Left lung (tissue), 10 donors: ENCODE results near the gene ORC2. TPM values are rescaled to one million over a fixed set of nuclear protein-coding genes. Genes with fewer than 3 reads are reported as not detected.

Experiments used
- ATAC-seq: fragments of 200-7000 bp; cut with Tn5 transposase; one replicate; pipeline ENCODE4 v1.9.1; 2020; ENCODE audit warnings: moderate library complexity
- DNase-seq, 4 donors: peaks; one replicate each; pipeline ENCODE4 v3.0.0-alpha.2; 2013 to 2020
- H3K27ac ChIP-seq, 2 donors: fragments of 200-600 bp; sonication (generic) in 1 of 2; one replicate each; pipeline versions ENCODE4 v1.5.0 to v1.8.0; 2020 to 2021
- H3K27me3 ChIP-seq, 2 donors: fragments of 200-600 bp; sonication (generic) in 1 of 2; one replicate each; pipeline versions ENCODE4 v1.5.0 to v1.8.0; 2020 to 2021
- H3K36me3 ChIP-seq, 2 donors: fragments of 200-600 bp; sonication (generic) in 1 of 2; one replicate each; pipeline versions ENCODE4 v1.5.0 to v1.8.0; 2020 to 2021
- H3K4me1 ChIP-seq, 2 donors: fragments of 200-600 bp; one replicate each; pipeline ENCODE4 v1.8.0; 2021
- H3K4me3 ChIP-seq, 2 donors: fragments of 200-600 bp; sonication (generic) in 1 of 2; one replicate each; pipeline versions ENCODE4 v1.5.0 to v1.8.0; 2020 to 2021; ENCODE audit warnings: mild to moderate bottlenecking in 1 of 2
- H3K9me3 ChIP-seq, 2 donors: fragments of 200-600 bp; sonication (generic) in 1 of 2; one replicate each; pipeline versions ENCODE4 v1.5.0 to v1.8.0; 2020 to 2021
- intact Hi-C, 2 donors: fragments of 100-400 bp; cut with DNase I; formaldehyde crosslinking; loops; one replicate each; pipeline versions ENCODE4 v1.11.2 to v1.14.2; 2022
- polyA plus RNA-seq, 6 donors: library from polyadenylated mRNA; unstranded; fragments of 120-200 nt; gene quantifications; one replicate each; pipeline ENCODE4 v1.2.1, GENCODE V29; 2013; ENCODE audit not compliant: insufficient read length in 6 of 6
- total RNA-seq, 2 donors: library from RNA; stranded (reverse); fragmentation: NEBNext Ultra II Directional; extraction: Animal tissue kit (Norgen Biotek cat#: 25700); gene quantifications; one replicate each; pipeline ENCODE4 v1.2.1, GENCODE V29; 2021
- TF ChIP-seq, protein P1 (sequence below), 2 donors: fragments of 200-600 bp; sonication (generic) in 1 of 2; IDR thresholded peaks; one replicate each; pipeline versions ENCODE4 v1.5.0 to v1.8.0; 2021; ENCODE audit warnings: antibody characterized with exemption in 2 of 2
- donor health status: DM: no; HTN: yes; CAD: no.
- donor health status: DM: no; HTN: no; CAD: no.

Gene ORC2
- total and polyA plus RNA-seq, 8 donors: 25.6 to 46.1 (median 39.0) TPM

DNA sequence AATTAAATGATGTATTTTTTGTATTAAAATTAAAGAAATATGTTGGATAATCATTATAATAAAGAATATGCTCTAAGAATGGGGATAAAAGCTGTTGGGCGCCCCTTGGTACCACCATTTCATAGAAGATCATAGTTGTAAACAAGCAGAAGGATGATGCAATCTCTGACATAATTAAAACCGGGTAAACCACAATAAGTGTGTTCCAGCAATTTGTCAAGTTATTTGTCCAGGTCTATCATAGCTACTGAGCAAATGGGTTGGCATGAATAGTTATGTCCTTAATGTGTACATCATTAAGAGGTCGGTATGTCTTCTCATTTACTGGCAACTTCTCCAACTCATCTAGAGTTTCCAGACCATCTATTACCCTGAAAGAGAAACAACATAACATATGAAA, 92.3 kb downstream of the ORC2 start:
- Histone ChIP-seq H3K27ac (no peak overlapping the region), H3K4me1 (peaks cover 5 to 14% of the 10 kb centered on the region in 2 donors), H3K9me3 (no peaks in the 10 kb centered on the region), H3K4me3 (no peak overlapping the region), H3K36me3 (peaks cover 0 to 23% of the 10 kb centered on the region in 2 donors), H3K27me3 (no peaks in the 10 kb centered on the region)
- ATAC-seq (no peak), DNase-seq (no peak)
- intact Hi-C loops: no loop called here
- TF ChIP-seq, protein P1, sequence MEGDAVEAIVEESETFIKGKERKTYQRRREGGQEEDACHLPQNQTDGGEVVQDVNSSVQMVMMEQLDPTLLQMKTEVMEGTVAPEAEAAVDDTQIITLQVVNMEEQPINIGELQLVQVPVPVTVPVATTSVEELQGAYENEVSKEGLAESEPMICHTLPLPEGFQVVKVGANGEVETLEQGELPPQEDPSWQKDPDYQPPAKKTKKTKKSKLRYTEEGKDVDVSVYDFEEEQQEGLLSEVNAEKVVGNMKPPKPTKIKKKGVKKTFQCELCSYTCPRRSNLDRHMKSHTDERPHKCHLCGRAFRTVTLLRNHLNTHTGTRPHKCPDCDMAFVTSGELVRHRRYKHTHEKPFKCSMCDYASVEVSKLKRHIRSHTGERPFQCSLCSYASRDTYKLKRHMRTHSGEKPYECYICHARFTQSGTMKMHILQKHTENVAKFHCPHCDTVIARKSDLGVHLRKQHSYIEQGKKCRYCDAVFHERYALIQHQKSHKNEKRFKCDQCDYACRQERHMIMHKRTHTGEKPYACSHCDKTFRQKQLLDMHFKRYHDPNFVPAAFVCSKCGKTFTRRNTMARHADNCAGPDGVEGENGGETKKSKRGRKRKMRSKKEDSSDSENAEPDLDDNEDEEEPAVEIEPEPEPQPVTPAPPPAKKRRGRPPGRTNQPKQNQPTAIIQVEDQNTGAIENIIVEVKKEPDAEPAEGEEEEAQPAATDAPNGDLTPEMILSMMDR (IDR thresholded peaks at IDR 0.05): no peak

DNA sequence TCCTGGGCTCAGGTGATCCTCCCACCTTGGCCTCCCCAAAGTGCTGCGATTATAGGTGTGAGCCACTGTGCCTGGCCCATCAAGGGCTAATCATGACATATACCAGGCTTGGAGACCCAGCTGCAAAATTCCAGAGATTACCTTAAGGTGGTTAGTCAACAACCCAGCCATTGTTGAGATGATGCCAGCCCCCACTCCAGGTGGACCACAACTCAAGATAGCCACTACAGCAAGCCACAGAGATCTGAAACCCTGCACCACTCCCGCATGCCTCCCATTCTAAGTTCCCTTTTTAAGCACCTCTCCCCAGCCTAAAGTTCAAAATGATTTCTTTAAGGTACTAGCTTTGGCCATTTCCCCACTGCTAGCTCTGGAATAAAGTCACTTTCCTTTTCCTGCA, 94.4 kb downstream of the ORC2 start:
- no peak overlapping the region for H3K27ac ChIP-seq
- intact Hi-C loops: no loop called here
- H3K27me3 ChIP-seq: no peaks in the 10 kb centered on the region
- H3K36me3 ChIP-seq: peaks cover 0 to 11% of the 10 kb centered on the region in 2 donors
- peaks cover 5 to 27% of the 10 kb centered on the region in 2 donors for H3K4me1 ChIP-seq
- no peak for ATAC-seq
- TF ChIP-seq, protein P1 (IDR thresholded peaks at IDR 0.05): no peak
- no peaks in the 10 kb centered on the region for H3K9me3 ChIP-seq
- no peak overlapping the region for H3K4me3 ChIP-seq
- DNase-seq: no peak

GRCh38 chr2:200864176-200865034, 99.1 kb downstream of the ORC2 start, which contains the start of gene CLK1:
TSS of gene CLK1 (minus strand) at chr2:200864658. CDS start at chr2:200861862, 2,796 bp downstream.
- TF ChIP-seq, protein P1 (IDR thresholded peaks at IDR 0.05): no peak
- Histone ChIP-seq H3K4me3 (peak within 1 kb of the TSS; percentile 80 to 98), H3K9me3 (no peaks in the 10 kb centered on the region), H3K36me3 (peaks cover 0 to 15% of the 10 kb centered on the region in 2 donors), H3K27me3 (no peaks in the 10 kb centered on the region), H3K27ac (peak within 1 kb of the TSS; percentile 100), H3K4me1 (peaks cover 29 to 54% of the 10 kb centered on the region in 2 donors)
- DNase-seq (peak; percentile 98 to 100 (median 98)), ATAC-seq (peak; percentile 88)
- intact Hi-C loops: no loop called here

GRCh38 chr2:200863782-200864175, 99.7 kb downstream of the ORC2 start:
- Histone ChIP-seq H3K36me3 (peaks cover 0 to 22% of the 10 kb centered on the region in 2 donors), H3K27ac (peak overlapping the region; percentile 100), H3K27me3 (no peaks in the 10 kb centered on the region), H3K4me3 (peak overlapping the region; percentile 80 to 98), H3K4me1 (peaks cover 32 to 60% of the 10 kb centered on the region in 2 donors), H3K9me3 (no peaks in the 10 kb centered on the region)
- DNase-seq: peak in 1 of 4 donors; percentile 36
- TF ChIP-seq, protein P1 (IDR thresholded peaks at IDR 0.05): no peak
- peak; percentile 3 for ATAC-seq
- intact Hi-C loops: no loop called here

DNA sequence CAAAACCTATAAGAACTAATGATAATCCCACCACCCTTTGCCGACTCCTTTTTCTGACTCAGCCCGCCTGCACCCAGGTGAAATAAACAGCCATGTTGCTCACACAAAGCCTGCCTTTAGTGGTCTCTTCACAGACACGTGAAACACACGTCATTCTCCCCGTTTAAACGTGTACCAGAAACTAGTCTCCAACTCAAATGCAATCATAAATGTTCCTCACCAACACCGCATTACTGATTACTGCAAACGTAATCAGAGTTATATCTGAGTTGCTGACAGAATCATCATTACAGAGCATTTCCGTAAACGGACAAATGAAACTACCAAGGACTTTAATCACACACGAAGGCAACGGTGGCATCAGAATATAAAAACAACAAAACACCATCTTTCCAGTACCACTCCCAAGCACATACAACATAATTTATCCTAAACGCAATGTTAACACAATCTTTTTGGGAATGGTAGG, 100.9 kb downstream of the ORC2 start:
- TF ChIP-seq, protein P1 (IDR thresholded peaks at IDR 0.05): no peak
- H3K36me3 ChIP-seq: peaks cover 0 to 34% of the 10 kb centered on the region in 2 donors
- peak overlapping the region; percentile 100 for H3K27ac ChIP-seq
- no peak for ATAC-seq
- DNase-seq: peak in 2 of 4 donors; percentile 42 to 76
- peaks cover 29 to 73% of the 10 kb centered on the region in 2 donors for H3K4me1 ChIP-seq
- intact Hi-C loops: no loop called here
- no peaks in the 10 kb centered on the region for H3K9me3 ChIP-seq
- H3K27me3 ChIP-seq: no peaks in the 10 kb centered on the region
- peak overlapping the region; percentile 80 to 98 for H3K4me3 ChIP-seq
